ENCODE measurements around the gene PEX5L. TPM values are rescaled to one million over a fixed set of nuclear protein-coding genes. Genes with fewer than 3 reads are reported as not detected.

PEX5L gene
- total RNA-seq, 1 experiment from 2014 or later, result not detected

GRCh38 chr3:179872842-179873241 lies 163.9 kb downstream of the PEX5L start:
- no peaks in the 10 kb centered on the region for H3K9me3 ChIP-seq (ENCODE audit: control insufficient read depth in 1 of 2, insufficient read depth in 1 of 2, low read depth in 1 of 2, low read length in 2 of 2)
- peak; percentile 79 for ATAC-seq
- intact Hi-C loops (cut with micrococcal nuclease), result no loop called here
- no peak overlapping the region for H3K27ac ChIP-seq (ENCODE audit: low read depth, low read length)
- CTCF ChIA-PET, result interaction anchor here (1.2 to 1.9 kb wide), 4 partner anchors 21 to 105 kb away, joined by 3 to 6 read pairs (median 5); no protein-coding TSS in a partner anchor
- DNase-seq (ENCODE audit: low read depth, low spot score), result no peak
- RAD21 ChIA-PET (ENCODE audit: low non-redundant PET in 1 of 2, low total read pairs in 2 of 2, uncharacterized antibody in 2 of 2, unreplicated experiment in 2 of 2), result no interaction called here
- H3K4me3 ChIP-seq (replicated peaks in 1 of 2; ENCODE audit: low read depth in 1 of 2, low read length in 2 of 2), result no peak overlapping the region
- BruUV-seq (replicated peaks), result no TSS peak
- no peaks in the 10 kb centered on the region; the same call in 1 of the 2 replicates for H4K20me1 ChIP-seq (ENCODE audit: insufficient read depth)
- no peak overlapping the region for H3K4me2 ChIP-seq (ENCODE audit: low read length)
- H3K4me1 ChIP-seq (ENCODE audit: control insufficient read depth in 1 of 2, insufficient read depth in 2 of 2, low read length in 2 of 2), result no peaks in the 10 kb centered on the region
- no peaks in the 10 kb centered on the region for H3K9me2 ChIP-seq (ENCODE audit: insufficient read depth)
- no peaks in the 10 kb centered on the region for H3K79me2 ChIP-seq (ENCODE audit: insufficient read depth, low read length)
- POLR2A ChIA-PET, result no interaction called here
- no peaks in the 10 kb centered on the region for H3K27me3 ChIP-seq (ENCODE audit: insufficient read depth, low read length)
- H3K9ac ChIP-seq (ENCODE audit: low read length), result no peak overlapping the region
- no peaks in the 10 kb centered on the region for H3K36me3 ChIP-seq (ENCODE audit: control insufficient read depth in 1 of 2, insufficient read depth in 2 of 2, low read length in 2 of 2)
- H2AFZ ChIP-seq (ENCODE audit: low read depth, low read length, poor library complexity, severe bottlenecking), result no peak overlapping the region
- TF ChIP-seq CTCF (IDR thresholded peaks at IDR 0.05 in 2 of 3, conservative IDR thresholded peaks at IDR 0.05 in 1 of 3; ENCODE audit: borderline replicate concordance in 1 of 3, insufficient read depth in 1 of 3, low read depth in 2 of 3, low read length in 2 of 3) (peak in 2 of 3 experiments; percentile 30 to 39; a peak in 1 of 6 replicates), EZH2phosphoT487 (IDR thresholded peaks at IDR 0.05; ENCODE audit: borderline replicate concordance) (no peak)

- no TSS peak for BruUV-seq (replicated peaks)
- no peaks in the 10 kb centered on the region for H3K79me2 ChIP-seq (ENCODE audit: insufficient read depth, low read length)
- no peaks in the 10 kb centered on the region for H3K9me3 ChIP-seq (ENCODE audit: control insufficient read depth in 1 of 2, insufficient read depth in 1 of 2, low read depth in 1 of 2, low read length in 2 of 2)
- H3K4me1 ChIP-seq (ENCODE audit: control insufficient read depth in 1 of 2, insufficient read depth in 2 of 2, low read length in 2 of 2), result no peaks in the 10 kb centered on the region
- H2AFZ ChIP-seq (ENCODE audit: low read depth, low read length, poor library complexity, severe bottlenecking), result no peak overlapping the region
- ATAC-seq (no peak), DNase-seq (ENCODE audit: low read depth, low spot score) (no peak)
- intact Hi-C loops (cut with micrococcal nuclease), result no loop called here
- H3K4me2 ChIP-seq (ENCODE audit: low read length), result no peak overlapping the region
- H3K9ac ChIP-seq (ENCODE audit: low read length), result no peak overlapping the region
- no peak overlapping the region for H3K4me3 ChIP-seq (replicated peaks in 1 of 2; ENCODE audit: low read depth in 1 of 2, low read length in 2 of 2)
- no peaks in the 10 kb centered on the region for H3K36me3 ChIP-seq (ENCODE audit: control insufficient read depth in 1 of 2, insufficient read depth in 2 of 2, low read length in 2 of 2)
- no peak overlapping the region for H3K27ac ChIP-seq (ENCODE audit: low read depth, low read length)
- ChIA-PET POLR2A (no interaction called here), RAD21 (ENCODE audit: low non-redundant PET in 1 of 2, low total read pairs in 2 of 2, uncharacterized antibody in 2 of 2, unreplicated experiment in 2 of 2) (no interaction called here), CTCF (no interaction called here)
- H4K20me1 ChIP-seq (ENCODE audit: insufficient read depth), result no peaks in the 10 kb centered on the region; the same call in 1 of the 2 replicates
- H3K27me3 ChIP-seq (ENCODE audit: insufficient read depth, low read length), result no peaks in the 10 kb centered on the region
- H3K9me2 ChIP-seq (ENCODE audit: insufficient read depth), result no peaks in the 10 kb centered on the region
- TF ChIP-seq FOSL1 (IDR thresholded peaks at IDR 0.05; ENCODE audit: low read depth) (no peak), POLR2A (IDR thresholded peaks at IDR 0.05; ENCODE audit: borderline replicate concordance, extremely low read depth, insufficient read depth, insufficient read length) (no peak), RAD21 (IDR thresholded peaks at IDR 0.05; ENCODE audit: low read depth) (no peak), CTCF (IDR thresholded peaks at IDR 0.05 in 2 of 3, conservative IDR thresholded peaks at IDR 0.05 in 1 of 3; ENCODE audit: borderline replicate concordance in 1 of 3, insufficient read depth in 1 of 3, low read depth in 2 of 3, low read length in 2 of 3) (no peak), TCF7L2 (IDR thresholded peaks at IDR 0.05; ENCODE audit: borderline replicate concordance, extremely low read depth, insufficient read depth, insufficient read length) (no peak), POLR2AphosphoS5 (IDR thresholded peaks at IDR 0.05; ENCODE audit: low read depth, low read length) (no peak), ZBTB33 (IDR thresholded peaks at IDR 0.05; ENCODE audit: extremely low read depth, insufficient replicate concordance, low read length) (no peak), ELF1 (IDR thresholded peaks at IDR 0.05; ENCODE audit: borderline replicate concordance, low read depth) (no peak), SRF (IDR thresholded peaks at IDR 0.05; ENCODE audit: low read depth) (no peak), ZNF274 (IDR thresholded peaks at IDR 0.05; ENCODE audit: low read depth, low read length) (no peak), YY1 (IDR thresholded peaks at IDR 0.05; ENCODE audit: extremely low read depth, insufficient replicate concordance, low read depth, low read length) (no peak)
These were observed 165.0 kb downstream of the PEX5L start for GRCh38 chr3:179871782-179872181.

Measured in HCT116 (cell line).